Breast epithelium (tissue), 3 donors: ENCODE data around the gene DNM3.

Experiments
- POLR2A ChIP-seq: fragments of 450-650 bp; IDR thresholded peaks from one replicate; pipeline ENCODE4 v1.6.1; 2016; ENCODE audit warnings: antibody characterized with exemption, mild to moderate bottlenecking, moderate library complexity
- POLR2AphosphoS5 ChIP-seq, 3 donors: sonication (generic); formaldehyde crosslinking; IDR thresholded peaks; one replicate each; pipeline ENCODE4 v1.6.1; 2017; ENCODE audit warnings: antibody characterized with exemption in 3 of 3
- TF ChIP-seq, protein P1 (sequence below), 3 donors: fragments of 450-650 bp; IDR thresholded peaks; one replicate each; pipeline ENCODE4 v1.5.1; 2016 to 2017; ENCODE audit warnings: antibody characterized with exemption in 3 of 3, mild to moderate bottlenecking in 3 of 3, moderate library complexity in 3 of 3

DNA sequence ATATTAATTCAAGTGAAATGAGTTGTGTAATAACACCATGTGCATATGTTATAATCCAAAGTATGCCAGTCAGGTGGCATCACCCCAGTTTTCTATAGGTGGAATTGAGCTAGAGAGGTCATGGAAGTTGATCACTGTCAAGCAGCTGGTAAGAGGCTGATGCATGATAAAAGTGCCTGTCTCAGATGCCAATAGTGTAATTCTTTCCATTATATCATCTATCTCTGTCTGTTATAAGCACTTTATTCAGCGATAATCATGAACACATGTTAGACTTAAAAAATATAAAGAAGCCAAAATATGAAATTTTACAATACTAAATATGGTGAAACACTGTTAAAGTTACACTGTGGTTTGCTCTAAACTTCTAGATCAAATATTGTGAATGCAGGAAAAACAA lies 156.6 kb downstream of the DNM3 start:
- TF ChIP-seq, protein P1, sequence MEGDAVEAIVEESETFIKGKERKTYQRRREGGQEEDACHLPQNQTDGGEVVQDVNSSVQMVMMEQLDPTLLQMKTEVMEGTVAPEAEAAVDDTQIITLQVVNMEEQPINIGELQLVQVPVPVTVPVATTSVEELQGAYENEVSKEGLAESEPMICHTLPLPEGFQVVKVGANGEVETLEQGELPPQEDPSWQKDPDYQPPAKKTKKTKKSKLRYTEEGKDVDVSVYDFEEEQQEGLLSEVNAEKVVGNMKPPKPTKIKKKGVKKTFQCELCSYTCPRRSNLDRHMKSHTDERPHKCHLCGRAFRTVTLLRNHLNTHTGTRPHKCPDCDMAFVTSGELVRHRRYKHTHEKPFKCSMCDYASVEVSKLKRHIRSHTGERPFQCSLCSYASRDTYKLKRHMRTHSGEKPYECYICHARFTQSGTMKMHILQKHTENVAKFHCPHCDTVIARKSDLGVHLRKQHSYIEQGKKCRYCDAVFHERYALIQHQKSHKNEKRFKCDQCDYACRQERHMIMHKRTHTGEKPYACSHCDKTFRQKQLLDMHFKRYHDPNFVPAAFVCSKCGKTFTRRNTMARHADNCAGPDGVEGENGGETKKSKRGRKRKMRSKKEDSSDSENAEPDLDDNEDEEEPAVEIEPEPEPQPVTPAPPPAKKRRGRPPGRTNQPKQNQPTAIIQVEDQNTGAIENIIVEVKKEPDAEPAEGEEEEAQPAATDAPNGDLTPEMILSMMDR (IDR thresholded peaks at IDR 0.05): no peak
- TF ChIP-seq POLR2A (no peak), POLR2AphosphoS5 (IDR thresholded peaks at IDR 0.05) (no peak)
